Adipocyte (in vitro differentiated cells): ENCODE results near the gene TUFT1.

Experiments
- DNase-seq: peaks from one replicate; pipeline ENCODE4 v3.0.0-alpha.2; 2015; ENCODE audit warnings: low read depth
- H3K27me3 ChIP-seq: replicated peaks from 2 replicates; pipeline ENCODE4 v1.7.0; 2013; ENCODE audit warnings: mild to moderate bottlenecking, low read length, moderate library complexity; ENCODE audit not compliant: control insufficient read depth, insufficient read depth
- H3K36me3 ChIP-seq: 2 replicates; pipeline ENCODE4 v1.7.0; 2013; ENCODE audit warnings: low read length, mild to moderate bottlenecking, moderate library complexity; ENCODE audit not compliant: control insufficient read depth, insufficient read depth, severe bottlenecking
- H3K4me1 ChIP-seq: 2 replicates; pipeline ENCODE4 v1.7.0; 2013; ENCODE audit warnings: mild to moderate bottlenecking, low read length, moderate library complexity; ENCODE audit not compliant: control insufficient read depth, insufficient read depth
- H3K4me3 ChIP-seq: 2 replicates; pipeline ENCODE4 v1.7.0; 2013; ENCODE audit warnings: mild to moderate bottlenecking, low read length, moderate library complexity
- H3K9ac ChIP-seq: 2 replicates; pipeline ENCODE4 v1.7.0; 2013; ENCODE audit warnings: mild to moderate bottlenecking, low read length, moderate library complexity
- H3K9me3 ChIP-seq: 2 replicates; pipeline ENCODE4 v1.7.0; 2013; ENCODE audit warnings: mild to moderate bottlenecking, low read length, moderate library complexity; ENCODE audit not compliant: control insufficient read depth

TUFT1 gene

DNA sequence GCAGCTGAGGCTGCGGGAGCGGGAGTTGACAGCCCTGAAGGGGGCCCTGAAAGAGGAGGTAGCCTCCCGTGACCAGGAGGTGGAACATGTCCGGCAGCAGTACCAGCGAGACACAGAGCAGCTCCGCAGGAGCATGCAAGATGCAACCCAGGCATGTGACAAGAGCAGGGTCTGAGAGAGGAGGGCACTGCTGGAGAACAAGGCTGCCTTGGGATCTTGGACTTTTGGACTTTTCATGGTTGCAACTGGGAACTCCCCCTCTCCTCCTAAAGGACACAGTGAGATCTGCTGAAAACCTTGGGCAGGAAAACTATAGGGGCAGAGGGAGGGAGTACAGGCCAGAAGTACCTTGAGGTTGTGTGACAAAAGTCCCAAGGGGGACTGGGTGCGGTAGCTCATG lies 15.4 kb upstream of the TUFT1 start:
- DNase-seq: no peak
- H3K9me3 ChIP-seq: no peaks in the 10 kb centered on the region
- no peaks in the 10 kb centered on the region for H3K36me3 ChIP-seq
- peaks cover 10% of the 10 kb centered on the region for H3K27me3 ChIP-seq
- H3K4me1 ChIP-seq: peaks cover 4% of the 10 kb centered on the region
- H3K4me3 ChIP-seq: no peak overlapping the region
- no peak overlapping the region for H3K9ac ChIP-seq

DNA sequence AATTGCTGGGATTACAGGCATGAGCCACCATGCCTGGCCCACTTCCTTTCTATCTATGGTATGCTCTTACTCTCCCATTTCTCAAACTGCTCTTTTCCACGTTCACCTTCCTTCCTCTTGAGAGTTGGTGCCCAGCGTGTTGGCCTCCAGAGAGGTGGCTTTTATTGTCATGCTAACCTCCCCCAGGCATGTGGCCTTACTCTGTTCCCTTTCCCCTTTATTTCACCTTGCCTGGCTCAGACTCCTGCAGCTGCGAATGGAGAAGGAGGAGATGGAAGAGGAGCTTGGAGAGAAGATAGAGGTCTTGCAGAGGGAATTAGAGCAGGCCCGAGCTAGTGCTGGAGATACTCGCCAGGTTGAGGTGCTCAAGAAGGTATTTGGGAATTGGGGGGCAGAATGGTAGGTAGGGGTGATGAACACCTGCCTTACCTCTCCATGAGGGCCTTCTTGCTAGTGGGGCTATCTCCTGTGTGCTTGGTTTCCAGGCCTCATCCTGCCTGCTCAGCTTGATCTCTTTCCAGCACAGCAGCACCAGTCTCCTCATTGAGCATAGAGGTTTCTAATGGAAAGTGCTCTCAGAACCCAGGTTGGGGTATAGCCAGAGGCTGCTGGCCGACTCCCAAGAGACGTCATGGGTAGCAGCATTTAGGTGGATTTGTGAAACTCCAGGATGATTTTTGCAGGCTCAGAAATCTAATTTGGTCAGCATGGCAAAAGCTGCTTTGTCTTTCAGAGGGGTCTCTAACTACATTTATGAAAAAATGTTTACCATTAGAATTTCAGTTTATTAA lies 13.2 kb upstream of the TUFT1 start:
- Histone ChIP-seq H3K4me3 (no peak overlapping the region), H3K27me3 (peaks cover 10% of the 10 kb centered on the region), H3K9ac (no peak overlapping the region), H3K9me3 (no peaks in the 10 kb centered on the region), H3K36me3 (no peaks in the 10 kb centered on the region), H3K4me1 (no peaks in the 10 kb centered on the region)
- DNase-seq: no peak

DNA sequence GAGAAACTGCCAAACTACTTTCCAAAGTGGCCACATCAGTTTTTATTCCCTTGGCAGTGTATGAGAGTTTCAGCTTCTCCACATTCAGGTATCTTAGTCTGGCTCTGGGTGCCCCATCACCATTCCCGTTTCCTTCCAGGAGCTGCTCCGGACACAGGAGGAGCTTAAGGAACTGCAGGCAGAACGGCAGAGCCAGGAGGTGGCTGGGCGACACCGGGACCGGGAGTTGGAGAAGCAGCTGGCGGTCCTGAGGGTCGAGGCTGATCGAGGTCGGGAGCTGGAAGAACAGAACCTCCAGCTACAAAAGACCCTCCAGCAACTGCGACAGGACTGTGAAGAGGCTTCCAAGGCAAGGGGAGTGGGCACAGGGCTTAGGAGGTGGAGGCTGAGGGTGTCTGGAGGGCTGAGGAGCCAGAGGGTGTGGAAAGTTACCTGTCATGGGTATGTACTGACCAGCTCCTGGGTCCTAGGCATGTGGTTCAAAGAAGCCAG lies 10.9 kb upstream of the TUFT1 start:
- H3K27me3 ChIP-seq: peaks cover 5% of the 10 kb centered on the region
- H3K4me3 ChIP-seq: no peak overlapping the region
- H3K4me1 ChIP-seq: no peaks in the 10 kb centered on the region
- no peak overlapping the region for H3K9ac ChIP-seq
- no peaks in the 10 kb centered on the region for H3K36me3 ChIP-seq
- no peak for DNase-seq
- no peaks in the 10 kb centered on the region for H3K9me3 ChIP-seq

DNA sequence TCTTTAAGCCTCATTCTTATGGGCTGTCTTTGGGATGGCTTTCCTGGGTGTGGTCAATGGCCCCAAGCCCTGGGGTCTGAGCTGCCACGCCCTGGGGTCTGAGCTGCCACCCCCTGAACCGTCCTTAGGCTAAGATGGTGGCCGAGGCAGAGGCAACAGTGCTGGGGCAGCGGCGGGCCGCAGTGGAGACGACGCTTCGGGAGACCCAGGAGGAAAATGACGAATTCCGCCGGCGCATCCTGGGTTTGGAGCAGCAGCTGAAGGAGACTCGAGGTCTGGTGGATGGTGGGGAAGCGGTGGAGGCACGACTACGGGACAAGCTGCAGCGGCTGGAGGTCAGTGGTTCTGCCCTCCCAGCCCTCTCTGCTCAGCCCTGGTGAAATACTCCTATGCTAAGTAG lies 10.3 kb upstream of the TUFT1 start:
- H3K9me3 ChIP-seq: no peaks in the 10 kb centered on the region
- H3K4me1 ChIP-seq: no peaks in the 10 kb centered on the region
- DNase-seq: no peak
- H3K36me3 ChIP-seq: no peaks in the 10 kb centered on the region
- H3K4me3 ChIP-seq: no peak overlapping the region
- H3K9ac ChIP-seq: no peak overlapping the region
- peaks cover 1% of the 10 kb centered on the region for H3K27me3 ChIP-seq

DNA sequence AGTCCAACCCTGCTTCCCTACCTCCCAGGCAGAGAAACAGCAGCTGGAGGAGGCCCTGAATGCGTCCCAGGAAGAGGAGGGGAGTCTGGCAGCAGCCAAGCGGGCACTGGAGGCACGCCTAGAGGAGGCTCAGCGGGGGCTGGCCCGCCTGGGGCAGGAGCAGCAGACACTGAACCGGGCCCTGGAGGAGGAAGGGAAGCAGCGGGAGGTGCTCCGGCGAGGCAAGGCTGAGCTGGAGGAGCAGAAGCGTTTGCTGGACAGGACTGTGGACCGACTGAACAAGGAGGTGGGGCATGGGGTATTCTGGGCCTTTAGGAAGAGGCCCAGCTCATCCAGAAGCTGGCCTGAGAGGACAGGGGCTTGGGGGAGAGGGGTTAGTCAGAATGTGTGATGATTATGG lies 9.6 kb upstream of the TUFT1 start:
- Histone ChIP-seq H3K9ac (no peak overlapping the region), H3K27me3 (no peaks in the 10 kb centered on the region), H3K9me3 (no peaks in the 10 kb centered on the region), H3K4me1 (no peaks in the 10 kb centered on the region), H3K36me3 (no peaks in the 10 kb centered on the region), H3K4me3 (no peak overlapping the region)
- no peak for DNase-seq

DNA sequence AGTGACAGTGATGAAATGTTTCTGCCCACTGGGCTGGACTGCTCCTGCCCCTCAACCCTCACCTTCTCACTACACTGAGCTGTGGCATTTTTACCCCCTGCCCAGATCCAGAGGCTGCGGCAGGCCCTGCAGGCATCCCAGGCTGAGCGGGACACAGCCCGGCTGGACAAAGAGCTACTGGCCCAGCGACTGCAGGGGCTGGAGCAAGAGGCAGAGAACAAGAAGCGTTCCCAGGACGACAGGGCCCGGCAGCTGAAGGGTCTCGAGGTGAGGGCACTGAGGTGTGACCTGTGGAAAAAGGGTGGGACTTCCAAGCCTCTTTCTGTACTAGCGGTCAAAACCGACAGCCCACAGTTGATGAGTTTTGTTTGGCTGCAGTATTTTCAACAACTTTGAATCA lies 6.2 kb upstream of the TUFT1 start:
- Histone ChIP-seq H3K4me1 (no peaks in the 10 kb centered on the region), H3K27me3 (no peaks in the 10 kb centered on the region), H3K9ac (no peak overlapping the region), H3K9me3 (no peaks in the 10 kb centered on the region), H3K36me3 (no peaks in the 10 kb centered on the region), H3K4me3 (no peak overlapping the region)
- no peak for DNase-seq

DNA sequence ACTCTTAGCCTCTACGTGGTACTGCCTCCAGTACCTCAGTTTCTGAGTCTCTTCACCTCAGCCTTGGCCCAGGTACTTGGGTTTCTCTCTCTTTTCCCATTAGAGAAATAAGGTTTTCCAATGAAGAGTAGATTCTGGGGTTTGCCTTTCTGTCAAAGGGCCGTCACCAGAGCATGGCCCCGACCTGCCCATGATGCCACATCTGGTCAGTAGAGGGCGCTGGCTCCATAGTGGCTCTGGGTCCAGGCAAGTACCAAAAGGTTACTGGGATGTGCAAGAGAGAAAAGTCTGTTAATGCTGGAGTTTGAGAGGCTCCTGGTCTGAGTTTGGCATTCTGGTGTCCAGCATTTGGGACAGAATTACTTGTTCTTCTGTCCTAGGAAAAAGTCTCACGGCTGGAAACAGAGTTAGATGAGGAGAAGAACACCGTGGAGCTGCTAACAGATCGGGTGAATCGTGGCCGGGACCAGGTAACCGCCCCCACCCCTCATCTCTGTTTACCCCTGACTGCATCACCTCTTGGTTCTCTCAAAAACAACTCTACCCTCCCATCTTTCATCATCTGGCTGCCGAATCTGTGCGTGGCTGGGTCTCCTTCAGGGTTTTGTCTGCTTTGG lies 5.3 kb upstream of the TUFT1 start:
- Histone ChIP-seq H3K27me3 (no peaks in the 10 kb centered on the region), H3K9me3 (no peaks in the 10 kb centered on the region), H3K36me3 (no peaks in the 10 kb centered on the region), H3K4me1 (peaks cover 6% of the 10 kb centered on the region), H3K9ac (no peak overlapping the region), H3K4me3 (no peak overlapping the region)
- peak; percentile 87 for DNase-seq

DNA sequence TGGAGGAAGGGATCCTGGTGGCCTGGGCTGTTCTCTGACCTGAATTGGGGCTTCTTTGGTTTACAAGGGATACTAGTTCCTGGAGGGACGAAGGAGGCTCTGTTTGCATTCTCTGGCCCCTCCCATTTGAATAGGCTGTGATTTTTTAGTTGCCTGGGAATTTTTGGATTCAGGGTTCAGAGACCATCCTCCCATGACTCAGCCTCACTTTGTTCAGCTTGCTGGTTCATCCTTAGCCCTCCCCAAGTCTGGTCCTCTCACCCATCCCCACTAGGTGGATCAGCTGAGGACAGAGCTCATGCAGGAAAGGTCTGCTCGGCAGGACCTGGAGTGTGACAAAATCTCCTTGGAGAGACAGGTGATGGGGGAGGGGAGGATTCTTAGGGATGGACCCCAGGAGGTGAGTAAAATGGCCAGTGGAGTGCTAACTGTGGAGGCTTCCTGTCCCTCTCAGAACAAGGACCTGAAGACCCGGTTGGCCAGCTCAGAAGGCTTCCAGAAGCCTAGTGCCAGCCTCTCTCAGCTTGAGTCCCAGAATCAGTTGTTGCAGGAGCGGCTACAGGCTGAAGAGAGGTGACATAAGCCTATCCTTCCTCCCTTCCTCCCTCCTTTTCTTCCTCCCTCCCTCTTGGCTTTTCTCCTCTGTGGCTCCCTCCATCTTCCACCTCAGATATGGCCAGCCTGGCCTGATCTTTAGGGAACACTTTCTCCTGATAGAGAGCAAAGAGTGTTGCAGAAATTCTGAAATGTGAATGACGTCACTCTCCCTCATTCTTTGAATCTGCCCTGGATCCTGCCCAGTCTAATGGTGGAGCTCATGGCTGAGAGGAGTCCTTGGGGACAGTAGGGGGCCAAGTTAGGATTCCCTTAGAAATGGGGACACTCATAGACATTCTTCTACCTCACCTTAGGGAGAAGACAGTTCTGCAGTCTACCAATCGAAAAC lies 4.5 kb upstream of the TUFT1 start:
- no peak for DNase-seq
- no peaks in the 10 kb centered on the region for H3K36me3 ChIP-seq
- no peaks in the 10 kb centered on the region for H3K27me3 ChIP-seq
- H3K4me1 ChIP-seq: peaks cover 10% of the 10 kb centered on the region
- H3K4me3 ChIP-seq: no peak overlapping the region
- H3K9ac ChIP-seq: no peak overlapping the region
- H3K9me3 ChIP-seq: no peaks in the 10 kb centered on the region

DNA sequence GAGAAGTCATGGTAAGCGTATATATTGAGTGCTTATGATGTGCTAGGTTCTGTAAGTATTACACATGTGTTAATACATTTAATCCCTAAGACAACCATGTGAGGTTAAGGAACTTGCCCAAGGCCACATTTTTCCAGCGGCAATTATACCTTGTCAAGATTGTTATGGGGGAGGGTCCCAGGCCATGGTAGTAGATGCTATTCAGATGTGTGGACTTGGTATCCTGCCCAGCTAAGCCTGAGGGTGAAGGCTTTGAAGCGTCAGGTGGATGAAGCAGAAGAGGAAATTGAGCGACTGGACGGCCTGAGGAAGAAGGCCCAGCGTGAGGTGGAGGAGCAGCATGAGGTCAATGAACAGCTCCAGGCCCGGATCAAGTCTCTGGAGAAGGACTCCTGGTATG lies 3.6 kb upstream of the TUFT1 start:
- H3K4me1 ChIP-seq: peaks cover 18% of the 10 kb centered on the region
- H3K9me3 ChIP-seq: no peaks in the 10 kb centered on the region
- no peak for DNase-seq
- no peak overlapping the region for H3K4me3 ChIP-seq
- no peaks in the 10 kb centered on the region for H3K27me3 ChIP-seq
- H3K36me3 ChIP-seq: no peaks in the 10 kb centered on the region
- no peak overlapping the region for H3K9ac ChIP-seq

DNA sequence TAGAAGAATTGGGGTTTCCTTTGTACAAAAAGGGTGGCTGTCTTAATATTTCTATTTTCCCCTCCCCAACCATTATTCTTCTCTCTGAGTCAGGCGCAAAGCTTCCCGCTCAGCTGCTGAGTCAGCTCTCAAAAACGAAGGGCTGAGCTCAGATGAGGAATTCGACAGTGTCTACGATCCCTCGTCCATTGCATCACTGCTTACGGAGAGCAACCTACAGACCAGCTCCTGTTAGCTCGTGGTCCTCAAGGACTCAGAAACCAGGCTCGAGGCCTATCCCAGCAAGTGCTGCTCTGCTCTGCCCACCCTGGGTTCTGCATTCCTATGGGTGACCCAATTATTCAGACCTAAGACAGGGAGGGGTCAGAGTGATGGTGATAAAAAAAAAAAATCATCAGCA lies 3.0 kb upstream of the TUFT1 start:
- no peak overlapping the region for H3K9ac ChIP-seq
- H3K27me3 ChIP-seq: no peaks in the 10 kb centered on the region
- no peaks in the 10 kb centered on the region for H3K9me3 ChIP-seq
- H3K36me3 ChIP-seq: no peaks in the 10 kb centered on the region
- peaks cover 24% of the 10 kb centered on the region for H3K4me1 ChIP-seq
- peak; percentile 92 for DNase-seq
- no peak overlapping the region for H3K4me3 ChIP-seq
